DND-41 (cell line): ENCODE data around the gene NIP7.

Source experiments
- ATAC-seq: fragments of 200-7000 bp; cut with Tn5 transposase; 3 replicates; pipeline ENCODE4 v1.9.1; 2021; ENCODE audit warnings: low read depth; ENCODE audit not compliant: insufficient read depth
- DNase-seq: peaks from one replicate; pipeline ENCODE4 v3.0.0-alpha.2; 2020
- H2AFZ ChIP-seq: 2 replicates; pipeline ENCODE4 v1.6.0; 2012; ENCODE audit warnings: low read depth, low read length
- H3K27ac ChIP-seq: 2 replicates; pipeline ENCODE4 v1.5.1; 2012; ENCODE audit warnings: low read length, inconsistent platforms
- H3K27me3 ChIP-seq: fragments of 200-600 bp; sonication (generic); 2 replicates; pipeline ENCODE4 v1.6.0; 2012; ENCODE audit warnings: low read length, mild to moderate bottlenecking, inconsistent platforms; ENCODE audit not compliant: insufficient read depth, poor library complexity
- H3K36me3 ChIP-seq: 2 replicates; pipeline ENCODE4 v1.5.1; 2012; ENCODE audit warnings: low read length, inconsistent platforms; ENCODE audit not compliant: insufficient read depth
- H3K4me1 ChIP-seq: 2 replicates; pipeline ENCODE4 v1.5.1; 2012; ENCODE audit warnings: mild to moderate bottlenecking, low read length; ENCODE audit not compliant: insufficient read depth
- H3K4me2 ChIP-seq: 2 replicates; pipeline ENCODE4 v1.6.0; 2012; ENCODE audit warnings: mild to moderate bottlenecking, moderate library complexity, low read length, inconsistent platforms; ENCODE audit not compliant: insufficient read depth
- H3K4me3 ChIP-seq, 2 experiments: fragments of 200-600 bp in 1 of 2; shearing (Covaris generic) in 1 of 2; 2 replicates each; pipeline ENCODE4 v1.5.1; 2012 to 2016; ENCODE audit warnings: inconsistent platforms in 2 of 2, low read length in 2 of 2, mild to moderate bottlenecking in 2 of 2, low read depth in 1 of 2, moderate library complexity in 1 of 2
- H3K79me2 ChIP-seq: 2 replicates; pipeline ENCODE4 v1.6.0; 2012; ENCODE audit warnings: low read length, inconsistent platforms; ENCODE audit not compliant: insufficient read depth
- H3K9ac ChIP-seq: 2 replicates; pipeline ENCODE4 v1.6.0; 2012; ENCODE audit warnings: low read depth, mild to moderate bottlenecking, inconsistent platforms, low read length, moderate library complexity
- H3K9me3 ChIP-seq: 2 replicates; pipeline ENCODE4 v1.5.1; 2012; ENCODE audit warnings: low read length, moderate library complexity, mild to moderate bottlenecking, inconsistent platforms; ENCODE audit not compliant: insufficient read depth, severe bottlenecking
- H4K20me1 ChIP-seq: 2 replicates; pipeline ENCODE4 v1.6.0; 2012; ENCODE audit warnings: low read length; ENCODE audit not compliant: insufficient read depth
- CTCF ChIP-seq: IDR thresholded peaks from 2 replicates; pipeline ENCODE4 v1.5.1; 2012; ENCODE audit warnings: borderline replicate concordance, low read length, moderate library complexity, mild to moderate bottlenecking; ENCODE audit not compliant: poor library complexity, severe bottlenecking; ENCODE audit errors: extremely low read depth
- EZH2 ChIP-seq: IDR thresholded peaks from 3 replicates; pipeline ENCODE4 v1.6.1; 2012; ENCODE audit warnings: borderline replicate concordance, low read depth, mild to moderate bottlenecking, moderate library complexity, low read length, inconsistent platforms; ENCODE audit not compliant: severe bottlenecking

The NIP7 gene

GRCh38 chr16:69319826-69320739, 19.5 kb upstream of the NIP7 start:
- H2AFZ ChIP-seq, result no peak overlapping the region
- H3K9ac ChIP-seq, result no peak overlapping the region
- H3K4me3 ChIP-seq, result no peak overlapping the region
- H3K79me2 ChIP-seq, result peaks cover 80% of the 10 kb centered on the region
- DNase-seq, result no peak
- peaks cover 96% of the 10 kb centered on the region for H3K36me3 ChIP-seq
- H3K4me2 ChIP-seq, result no peak overlapping the region
- H3K27me3 ChIP-seq, result no peaks in the 10 kb centered on the region
- no peak for TF ChIP-seq EZH2
- TF ChIP-seq CTCF, result no peak
- no peaks in the 10 kb centered on the region for H3K9me3 ChIP-seq
- no peak overlapping the region for H3K27ac ChIP-seq
- ATAC-seq, result no peak
- H4K20me1 ChIP-seq, result peaks cover 87% of the 10 kb centered on the region
- H3K4me1 ChIP-seq, result peaks cover 9% of the 10 kb centered on the region; the same call in 1 of the 2 replicates

- peaks cover 92% of the 10 kb centered on the region for H3K36me3 ChIP-seq
Observed at GRCh38 chr16:69320740-69321073, 18.9 kb upstream of the NIP7 start.

GRCh38 chr16:69321080-69321479, 18.5 kb upstream of the NIP7 start:
- H3K9me3 ChIP-seq, result no peaks in the 10 kb centered on the region
- DNase-seq, result no peak
- no peak for ATAC-seq
- H2AFZ ChIP-seq, result no peak overlapping the region
- peaks cover 92% of the 10 kb centered on the region for H3K36me3 ChIP-seq
- no peaks in the 10 kb centered on the region for H3K27me3 ChIP-seq
- no peak overlapping the region for H3K9ac ChIP-seq
- H3K4me1 ChIP-seq, result peaks cover 15% of the 10 kb centered on the region
- H3K4me3 ChIP-seq, result no peak overlapping the region
- peaks cover 83% of the 10 kb centered on the region for H4K20me1 ChIP-seq
- peaks cover 79% of the 10 kb centered on the region for H3K79me2 ChIP-seq
- no peak overlapping the region for H3K27ac ChIP-seq
- no peak overlapping the region for H3K4me2 ChIP-seq
- TF ChIP-seq EZH2, result no peak
- TF ChIP-seq CTCF, result no peak

More at GRCh38 chr16:69320740-69321073, 18.9 kb upstream of the NIP7 start:
- Histone ChIP-seq H3K9me3 (no peaks in the 10 kb centered on the region), H3K79me2 (peaks cover 79% of the 10 kb centered on the region), H3K9ac (no peak overlapping the region), H3K27me3 (no peaks in the 10 kb centered on the region), H3K27ac (no peak overlapping the region), H3K4me1 (peaks cover 12% of the 10 kb centered on the region), H3K4me2 (no peak overlapping the region), H4K20me1 (peaks cover 83% of the 10 kb centered on the region), H3K4me3 (no peak overlapping the region), H2AFZ (no peak overlapping the region)
- TF ChIP-seq CTCF (no peak), EZH2 (no peak)
- no peak for DNase-seq
- ATAC-seq, result no peak
